K562 (cell line): ENCODE results near the gene SNX14. TPM values are rescaled to one million over a fixed set of nuclear protein-coding genes. Genes with fewer than 3 reads are reported as not detected.

Source experiments
- ATAC-seq: fragments of 200-7000 bp; cut with Tn5 transposase; 3 replicates; pipeline ENCODE4 v1.9.1; 2020; ENCODE audit warnings: moderate library complexity
- BruUV-seq: library from RNA; stranded (reverse); fragments of 400-500 nt; replicated peaks from 2 replicates; lab custom pipeline; 2021; lab: Mats Ljungman, UMichigan
- CTCF ChIA-PET: fragments of 300-600 bp; formaldehyde crosslinking; extraction: SDS; loops from one replicate; lab custom pipeline; 2021; ENCODE audit warnings: low intra/inter-chr PET ratio; lab: Yijun Ruan, JAX
- POLR2A ChIA-PET: fragments of 300-600, 350-650 bp; sonication (Branson Sonifier 250); formaldehyde crosslinking; extraction: SDS; loops from one replicate; lab custom pipeline; 2021; ENCODE audit warnings: antibody characterized with exemption, inconsistent platforms; lab: Yijun Ruan, JAX
- DNase-seq, 4 experiments: peaks; one replicate each; pipeline versions ENCODE4 v3.0.0 to v3.0.0-alpha.2; 2011 to 2018; ENCODE audit warnings: low spot score in 3 of 4, mixed read lengths in 3 of 4; ENCODE audit errors: extremely low read depth in 1 of 4
- FAIRE-seq: peaks from 2 replicates; lab custom pipeline; 2011; peaks lifted over from hg19 to GRCh38; lab: Jason Lieb, UNC
- H2AFZ ChIP-seq: 2 replicates; pipeline ENCODE4 v1.6.0; 2011; ENCODE audit warnings: low read depth, low read length, control low read depth, inconsistent platforms
- H3K27ac ChIP-seq: fragments of 200-600 bp; 3 replicates; pipeline ENCODE4 v1.8.0; 2011; ENCODE audit warnings: low read depth, mild to moderate bottlenecking, control low read depth, inconsistent platforms, low read length, moderate library complexity, mixed read lengths; ENCODE audit errors: extremely low read depth
- H3K27me3 ChIP-seq, 2 experiments: fragments of 300-600 bp in 1 of 2; 2 replicates in 1 of 2; 3 replicates in 1 of 2; pipeline versions ENCODE4 v1.6.0 to v1.8.0; 2011; ENCODE audit warnings: inconsistent platforms in 2 of 2, low read length in 2 of 2, mild to moderate bottlenecking in 1 of 2, mixed read lengths in 1 of 2, moderate library complexity in 1 of 2; ENCODE audit not compliant: control insufficient read depth in 2 of 2, insufficient read depth in 2 of 2
- H3K36me3 ChIP-seq: fragments of 300-600 bp; 3 replicates; pipeline ENCODE4 v1.8.0; 2011; ENCODE audit warnings: mild to moderate bottlenecking, low read length, inconsistent platforms; ENCODE audit not compliant: control insufficient read depth, insufficient read depth
- H3K4me1 ChIP-seq, 2 experiments: fragments of 200-600 bp in 1 of 2; replicated peaks in 1 of 2; 2 replicates in 1 of 2; 3 replicates in 1 of 2; pipeline versions ENCODE4 v1.5.1 to v1.8.0; 2011; ENCODE audit warnings: inconsistent platforms in 2 of 2, low read length in 2 of 2, mild to moderate bottlenecking in 1 of 2, mixed read lengths in 1 of 2, moderate library complexity in 1 of 2; ENCODE audit not compliant: control insufficient read depth in 2 of 2, insufficient read depth in 2 of 2
- H3K4me2 ChIP-seq: 2 replicates; pipeline ENCODE4 v1.6.1; 2011; ENCODE audit warnings: low read length, control low read depth, inconsistent platforms, mixed read lengths; ENCODE audit not compliant: insufficient read depth
- H3K4me3 ChIP-seq: fragments of 200-600 bp; sonication (generic), shearing (Covaris generic); 2 replicates; pipeline ENCODE4 v1.5.1; 2016; ENCODE audit warnings: control low read depth, inconsistent platforms
- H3K79me2 ChIP-seq: fragments of 200-600 bp; 3 replicates; pipeline ENCODE4 v1.8.0; 2011; ENCODE audit warnings: low read length, inconsistent platforms; ENCODE audit not compliant: control insufficient read depth, insufficient read depth
- H3K9ac ChIP-seq, 2 experiments: 2 replicates each; pipeline versions ENCODE4 v1.6.0 to v1.6.1; 2011; ENCODE audit warnings: low read depth in 2 of 2, low read length in 2 of 2, control low read depth in 1 of 2, inconsistent platforms in 1 of 2, mild to moderate bottlenecking in 1 of 2, mixed read lengths in 1 of 2; ENCODE audit not compliant: insufficient read depth in 1 of 2
- H3K9me1 ChIP-seq: one replicate; pipeline ENCODE4 v1.6.0; 2011; ENCODE audit warnings: inconsistent platforms, mild to moderate bottlenecking, low read length, moderate library complexity; ENCODE audit not compliant: control insufficient read depth, insufficient read depth
- H3K9me3 ChIP-seq: replicated peaks from 2 replicates; pipeline ENCODE4 v1.5.1; 2011; ENCODE audit warnings: low read depth, low read length, inconsistent platforms; ENCODE audit not compliant: control insufficient read depth, insufficient read depth
- H4K20me1 ChIP-seq: replicated peaks from 2 replicates; pipeline ENCODE4 v1.6.1; 2011; ENCODE audit warnings: low read length, inconsistent platforms, mixed read lengths; ENCODE audit not compliant: control insufficient read depth, insufficient read depth
- ESRRA ChIP-seq: fragments of 450-650 bp; IDR thresholded peaks from 2 replicates; pipeline ENCODE4 v1.6.1; 2014; ENCODE audit warnings: low read depth, mild to moderate bottlenecking, moderate library complexity, borderline replicate concordance
- HMGN3 ChIP-seq: IDR thresholded peaks from 2 replicates; pipeline ENCODE4 v1.6.1; 2011; ENCODE audit warnings: borderline replicate concordance, low read depth, mild to moderate bottlenecking, mixed read lengths, low read length; ENCODE audit not compliant: insufficient read length; ENCODE audit errors: extremely low read depth
- NCOA1 ChIP-seq: fragments of 450-650 bp; IDR thresholded peaks from 2 replicates; pipeline ENCODE4 v1.6.1; 2016; ENCODE audit warnings: low read depth
- POLR3G ChIP-seq: IDR thresholded peaks from 2 replicates; pipeline ENCODE4 v1.6.1; 2011; ENCODE audit not compliant: insufficient read length, insufficient replicate concordance; ENCODE audit errors: extremely low read depth
- PYGO2 ChIP-seq: fragments of 450-650 bp; IDR thresholded peaks from 2 replicates; pipeline ENCODE4 v1.6.1; 2016; ENCODE audit warnings: mild to moderate bottlenecking, missing genetic modification characterization, moderate library complexity, missing compliant biosample characterization
- TBP ChIP-seq: optimal IDR thresholded peaks from 2 replicates; pipeline ENCODE3; 2011; ENCODE audit warnings: low read depth, low read length, improper control_type of control experiment
- TRIM28 ChIP-seq: fragments of 450-650 bp; IDR thresholded peaks from 2 replicates; pipeline ENCODE4 v1.6.1; 2017
- ZKSCAN1 ChIP-seq: fragments of 150-350 bp; IDR thresholded peaks from 2 replicates; pipeline ENCODE4 v1.6.1; 2016; ENCODE audit warnings: low read depth, low read length
- ZNF121 ChIP-seq: sonication (generic); formaldehyde crosslinking; conservative IDR thresholded peaks from 2 replicates; pipeline ENCODE4 v1.8.0; 2022; ENCODE audit warnings: missing genetic modification reagents
- WGBS: fragments of 100-300 bp; shearing (Covaris generic); methylation state at CpG from one replicate; pipeline ENCODE4 v1.1.6; 2016; ENCODE audit warnings: low coverage, mixed read lengths; ENCODE audit not compliant: insufficient coverage; ENCODE audit errors: missing lambda C conversion rate; 5-methylcytosine and 5-hydroxymethylcytosine counted together
- in situ Hi-C: fragments of 300-500 bp; cut with MboI; formaldehyde crosslinking; loops from 4 replicates; pipeline ENCODE4 v1.15.0; 2018; ENCODE audit warnings: inconsistent platforms, mixed read lengths
- intact Hi-C: fragments of 100-400 bp; cut with micrococcal nuclease; formaldehyde crosslinking; loops from 2 replicates; pipeline ENCODE4 v1.14.2; 2022
- polyA plus RNA-seq, 8 experiments: library from polyadenylated mRNA; depleted of rRNA in 4 of 8; stranded (reverse) in 5 of 8; unstranded in 3 of 8; fragments of >200 nt; fragmentation: Nextera tagmentation in 2 of 8; fragmentation: Illumina TruSeq in 1 of 8; extraction: Ambion mirVana in 2 of 8; extraction: Trizol in 1 of 8; gene quantifications; 2 replicates each; pipeline versions ENCODE4 v1.2.1 to v1.2.3, GENCODE V29; 2011 to 2014; ENCODE audit warnings: inconsistent platforms in 1 of 8, missing spikeins in 1 of 8
- total RNA-seq, 7 experiments: library from RNA; depleted of rRNA in 6 of 7; stranded (reverse); fragments of >200 nt in 6 of 7; fragmentation: Illumina TruSeq in 2 of 7; extraction: Trizol in 2 of 7; gene quantifications; 2 replicates each; pipeline versions ENCODE4 v1.2.1 to v1.2.3, GENCODE V29; 2011 to 2021; ENCODE audit warnings: low replicate concordance in 1 of 7
- TF ChIP-seq, protein P1 (sequence below): fragments of 200-400 bp; formaldehyde crosslinking; IDR thresholded peaks from 2 replicates; pipeline ENCODE4 v1.6.1; 2017; ENCODE audit warnings: mild to moderate bottlenecking, low read depth, low read length, moderate library complexity
- TF ChIP-seq, protein P2 (sequence below): sonication (generic); formaldehyde crosslinking; IDR thresholded peaks from 2 replicates; pipeline ENCODE4 v1.8.0; 2022; ENCODE audit warnings: mild to moderate bottlenecking, missing genetic modification reagents
- TF ChIP-seq, protein P3 (sequence below): sonication (generic); formaldehyde crosslinking; IDR thresholded peaks from 2 replicates; pipeline ENCODE4 v1.8.1; 2023; ENCODE audit warnings: mild to moderate bottlenecking, missing genetic modification reagents

SNX14 gene
- total and polyA plus RNA-seq, 9 of the 15 experiments (the other 6 are each of a cell fraction or from before 2014, with no cell fraction given), result 46.5 to 140 (median 71.2) TPM

DNA sequence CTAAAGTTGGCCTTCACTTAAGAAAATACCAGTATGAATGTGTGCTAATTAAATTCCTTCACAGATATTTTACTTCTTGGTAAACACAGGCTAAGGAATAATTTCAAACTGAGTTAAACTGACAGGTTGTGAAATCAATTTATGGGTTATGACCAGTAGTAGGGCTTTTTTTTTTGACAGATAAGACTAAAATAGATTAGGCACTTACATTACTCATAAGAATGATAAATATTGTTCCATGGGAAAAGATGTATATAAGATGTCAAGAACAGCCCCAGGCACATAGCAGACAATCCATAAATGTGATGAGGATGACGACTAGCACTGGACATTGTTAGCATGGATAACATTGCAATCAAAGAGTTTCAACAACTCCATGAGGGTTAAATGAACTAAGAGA, 120.9 kb downstream of the SNX14 start:
- no peaks in the 10 kb centered on the region for H4K20me1 ChIP-seq
- intact Hi-C loops, result no loop called here
- TF ChIP-seq, protein P1, sequence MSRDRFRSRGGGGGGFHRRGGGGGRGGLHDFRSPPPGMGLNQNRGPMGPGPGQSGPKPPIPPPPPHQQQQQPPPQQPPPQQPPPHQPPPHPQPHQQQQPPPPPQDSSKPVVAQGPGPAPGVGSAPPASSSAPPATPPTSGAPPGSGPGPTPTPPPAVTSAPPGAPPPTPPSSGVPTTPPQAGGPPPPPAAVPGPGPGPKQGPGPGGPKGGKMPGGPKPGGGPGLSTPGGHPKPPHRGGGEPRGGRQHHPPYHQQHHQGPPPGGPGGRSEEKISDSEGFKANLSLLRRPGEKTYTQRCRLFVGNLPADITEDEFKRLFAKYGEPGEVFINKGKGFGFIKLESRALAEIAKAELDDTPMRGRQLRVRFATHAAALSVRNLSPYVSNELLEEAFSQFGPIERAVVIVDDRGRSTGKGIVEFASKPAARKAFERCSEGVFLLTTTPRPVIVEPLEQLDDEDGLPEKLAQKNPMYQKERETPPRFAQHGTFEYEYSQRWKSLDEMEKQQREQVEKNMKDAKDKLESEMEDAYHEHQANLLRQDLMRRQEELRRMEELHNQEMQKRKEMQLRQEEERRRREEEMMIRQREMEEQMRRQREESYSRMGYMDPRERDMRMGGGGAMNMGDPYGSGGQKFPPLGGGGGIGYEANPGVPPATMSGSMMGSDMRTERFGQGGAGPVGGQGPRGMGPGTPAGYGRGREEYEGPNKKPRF, result no peak
- TF ChIP-seq ZKSCAN1, result no peak
- TF ChIP-seq, all 486 proteins: peak for 0
- Histone ChIP-seq H3K79me2 (no peaks in the 10 kb centered on the region), H3K27me3 (no peaks in the 10 kb centered on the region; a peak in 1 of 5 replicates), H3K4me1 (no peaks in the 10 kb centered on the region), H3K9me3 (no peaks in the 10 kb centered on the region; the same call in 1 of the 2 replicates), H3K9me1 (no peaks in the 10 kb centered on the region), H3K4me2 (no peak overlapping the region), H3K9ac (no peak overlapping the region), H3K36me3 (no peaks in the 10 kb centered on the region), H3K27ac (no peak overlapping the region), H3K4me3 (no peak overlapping the region), H2AFZ (no peak overlapping the region)
- WGBS, result 0% methylated on average over 1 of the region's 1 CpG
- FAIRE-seq (no peak), DNase-seq (no peak), ATAC-seq (no peak)
- CTCF ChIA-PET, result no interaction called here
- no TSS peak for BruUV-seq
- in situ Hi-C loops, result no loop called here
- POLR2A ChIA-PET, result no interaction called here

DNA sequence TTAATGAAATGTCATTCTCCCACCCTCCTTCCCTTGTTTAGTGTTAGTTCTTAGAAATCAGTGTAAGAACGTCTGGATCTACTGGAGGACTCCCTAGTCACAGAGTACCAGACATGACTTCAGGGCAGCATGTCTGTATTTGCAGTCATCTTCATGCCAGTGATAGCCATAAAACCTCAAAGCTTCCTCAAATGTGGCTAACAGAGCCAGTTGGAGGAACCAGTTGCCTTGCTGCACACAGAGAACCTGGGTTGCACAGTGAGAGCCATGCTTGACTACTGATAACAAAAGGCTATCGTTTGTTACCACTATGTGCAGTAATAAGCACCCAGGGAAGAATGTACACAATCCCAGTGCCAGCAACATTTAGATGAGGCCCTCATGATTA, 123.6 kb downstream of the SNX14 start:
- H3K4me2 ChIP-seq, result no peak overlapping the region
- in situ Hi-C loops (no loop called here), intact Hi-C loops (no loop called here)
- no peak overlapping the region for H3K9ac ChIP-seq
- BruUV-seq, result no TSS peak
- CTCF ChIA-PET, result interaction anchor here (0.5 kb wide), 1 partner anchor 28 kb away, joined by 3 read pairs; no protein-coding TSS in a partner anchor
- H3K4me1 ChIP-seq, result no peaks in the 10 kb centered on the region
- no peaks in the 10 kb centered on the region for H3K79me2 ChIP-seq
- H3K4me3 ChIP-seq, result no peak overlapping the region
- H3K36me3 ChIP-seq, result no peaks in the 10 kb centered on the region
- POLR2A ChIA-PET, result no interaction called here
- no peak overlapping the region for H2AFZ ChIP-seq
- FAIRE-seq (no peak), ATAC-seq (no peak), DNase-seq (no peak)
- H3K27ac ChIP-seq, result no peak overlapping the region
- 0% methylated on average over 2 of the region's 2 CpGs for WGBS
- TF ChIP-seq ESRRA, result no peak
- TF ChIP-seq ZNF121 (CRISPR knock-in tag), result no peak
- TF ChIP-seq NCOA1, result no peak
- no peak for TF ChIP-seq PYGO2 (tag)
- TF ChIP-seq, protein P2, sequence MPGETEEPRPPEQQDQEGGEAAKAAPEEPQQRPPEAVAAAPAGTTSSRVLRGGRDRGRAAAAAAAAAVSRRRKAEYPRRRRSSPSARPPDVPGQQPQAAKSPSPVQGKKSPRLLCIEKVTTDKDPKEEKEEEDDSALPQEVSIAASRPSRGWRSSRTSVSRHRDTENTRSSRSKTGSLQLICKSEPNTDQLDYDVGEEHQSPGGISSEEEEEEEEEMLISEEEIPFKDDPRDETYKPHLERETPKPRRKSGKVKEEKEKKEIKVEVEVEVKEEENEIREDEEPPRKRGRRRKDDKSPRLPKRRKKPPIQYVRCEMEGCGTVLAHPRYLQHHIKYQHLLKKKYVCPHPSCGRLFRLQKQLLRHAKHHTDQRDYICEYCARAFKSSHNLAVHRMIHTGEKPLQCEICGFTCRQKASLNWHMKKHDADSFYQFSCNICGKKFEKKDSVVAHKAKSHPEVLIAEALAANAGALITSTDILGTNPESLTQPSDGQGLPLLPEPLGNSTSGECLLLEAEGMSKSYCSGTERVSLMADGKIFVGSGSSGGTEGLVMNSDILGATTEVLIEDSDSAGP, result no peak
- no peak for TF ChIP-seq TRIM28
- no peak for TF ChIP-seq HMGN3
- TF ChIP-seq TBP, result no peak
- no peak for TF ChIP-seq POLR3G
- TF ChIP-seq, protein P3, sequence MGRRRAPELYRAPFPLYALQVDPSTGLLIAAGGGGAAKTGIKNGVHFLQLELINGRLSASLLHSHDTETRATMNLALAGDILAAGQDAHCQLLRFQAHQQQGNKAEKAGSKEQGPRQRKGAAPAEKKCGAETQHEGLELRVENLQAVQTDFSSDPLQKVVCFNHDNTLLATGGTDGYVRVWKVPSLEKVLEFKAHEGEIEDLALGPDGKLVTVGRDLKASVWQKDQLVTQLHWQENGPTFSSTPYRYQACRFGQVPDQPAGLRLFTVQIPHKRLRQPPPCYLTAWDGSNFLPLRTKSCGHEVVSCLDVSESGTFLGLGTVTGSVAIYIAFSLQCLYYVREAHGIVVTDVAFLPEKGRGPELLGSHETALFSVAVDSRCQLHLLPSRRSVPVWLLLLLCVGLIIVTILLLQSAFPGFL, result no peak
- H3K9me1 ChIP-seq, result no peaks in the 10 kb centered on the region
- no peaks in the 10 kb centered on the region for H3K9me3 ChIP-seq
- no peaks in the 10 kb centered on the region for H4K20me1 ChIP-seq
- no peaks in the 10 kb centered on the region; a peak in 1 of 5 replicates for H3K27me3 ChIP-seq
